GM10266 (cell line): ENCODE results near the gene KLRC2.
"Not testable (repeated sequence)": the region's sequence is repeated elsewhere in the genome, so short reads cannot be mapped to it uniquely, and the experiment has no call there.

Source experiments
- DNase-seq: peaks from one replicate; pipeline ENCODE4 v3.0.0; 2012; ENCODE audit errors: extremely low spot score
- TF ChIP-seq, protein P1 (sequence below): IDR thresholded peaks from 2 replicates; pipeline ENCODE4 v1.5.1; 2012; ENCODE audit warnings: mild to moderate bottlenecking, low read depth; ENCODE audit not compliant: control insufficient read depth, insufficient read depth; ENCODE audit errors: missing control alignments

The KLRC2 gene

DNA sequence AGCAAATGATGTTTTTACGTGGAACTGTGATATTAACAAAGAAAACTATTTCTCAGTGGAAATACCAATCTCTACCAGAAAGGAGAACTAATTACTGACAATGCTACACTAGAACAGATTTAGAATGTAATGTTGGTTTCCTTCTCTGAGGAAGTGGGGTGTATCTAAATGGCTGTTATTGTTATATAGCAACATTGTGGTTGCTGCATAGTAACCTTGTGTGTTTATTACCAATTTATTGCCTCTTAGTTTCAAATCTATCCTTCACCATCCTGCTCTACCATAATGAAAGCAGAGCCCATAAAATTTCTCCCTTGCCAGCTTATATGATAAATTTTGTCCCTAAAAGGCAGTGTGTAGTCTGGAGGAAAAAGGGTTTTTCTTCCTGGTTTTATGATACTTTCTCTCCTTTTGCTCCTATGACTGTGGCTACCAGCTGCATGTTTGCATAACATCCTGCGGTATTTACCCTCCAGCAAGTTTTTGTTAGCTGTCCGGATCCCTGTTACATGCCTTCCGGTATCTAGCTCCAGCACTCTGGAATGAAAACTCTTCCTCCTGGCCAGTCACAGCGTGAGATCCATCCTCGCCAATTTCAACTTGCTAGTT lies 40.3 kb downstream of the KLRC2 start:
- TF ChIP-seq, protein P1, sequence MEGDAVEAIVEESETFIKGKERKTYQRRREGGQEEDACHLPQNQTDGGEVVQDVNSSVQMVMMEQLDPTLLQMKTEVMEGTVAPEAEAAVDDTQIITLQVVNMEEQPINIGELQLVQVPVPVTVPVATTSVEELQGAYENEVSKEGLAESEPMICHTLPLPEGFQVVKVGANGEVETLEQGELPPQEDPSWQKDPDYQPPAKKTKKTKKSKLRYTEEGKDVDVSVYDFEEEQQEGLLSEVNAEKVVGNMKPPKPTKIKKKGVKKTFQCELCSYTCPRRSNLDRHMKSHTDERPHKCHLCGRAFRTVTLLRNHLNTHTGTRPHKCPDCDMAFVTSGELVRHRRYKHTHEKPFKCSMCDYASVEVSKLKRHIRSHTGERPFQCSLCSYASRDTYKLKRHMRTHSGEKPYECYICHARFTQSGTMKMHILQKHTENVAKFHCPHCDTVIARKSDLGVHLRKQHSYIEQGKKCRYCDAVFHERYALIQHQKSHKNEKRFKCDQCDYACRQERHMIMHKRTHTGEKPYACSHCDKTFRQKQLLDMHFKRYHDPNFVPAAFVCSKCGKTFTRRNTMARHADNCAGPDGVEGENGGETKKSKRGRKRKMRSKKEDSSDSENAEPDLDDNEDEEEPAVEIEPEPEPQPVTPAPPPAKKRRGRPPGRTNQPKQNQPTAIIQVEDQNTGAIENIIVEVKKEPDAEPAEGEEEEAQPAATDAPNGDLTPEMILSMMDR: no peak
- peak; percentile 24 for DNase-seq

DNA sequence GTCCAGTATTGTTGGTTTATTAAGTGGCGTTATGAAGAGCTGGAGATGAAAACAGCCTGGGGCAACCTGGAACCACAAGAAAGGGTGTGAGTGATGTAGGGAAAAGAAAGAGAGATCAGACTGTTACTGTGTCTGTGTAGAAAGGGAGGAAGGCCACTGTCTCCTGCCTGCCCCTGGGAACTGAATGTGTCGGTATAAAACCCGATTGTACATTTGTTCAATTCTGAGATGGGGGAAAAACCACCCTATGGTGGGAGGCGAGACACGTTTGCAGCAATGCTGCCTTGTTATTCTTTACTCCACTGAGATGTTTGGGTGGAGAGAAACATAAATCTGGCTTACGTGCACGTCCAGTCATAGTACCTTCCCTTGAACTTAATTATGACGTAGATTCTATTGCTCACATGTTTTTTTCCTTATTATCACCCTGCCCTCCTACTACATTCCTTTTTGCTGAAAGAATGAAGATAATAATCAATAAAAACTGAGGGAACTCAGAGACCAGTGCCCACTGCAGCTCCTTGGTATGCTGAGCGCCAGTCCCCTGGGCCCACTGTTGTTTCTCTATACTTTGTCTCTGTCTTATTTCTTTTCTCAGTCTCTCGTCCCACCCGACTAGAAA lies 41.2 kb downstream of the KLRC2 start:
- DNase-seq: not testable (repeated sequence)

GRCh38 chr12:10393291-10393690 lies 42.5 kb downstream of the KLRC2 start:
- DNase-seq: no peak
- TF ChIP-seq, protein P1: no peak

DNA sequence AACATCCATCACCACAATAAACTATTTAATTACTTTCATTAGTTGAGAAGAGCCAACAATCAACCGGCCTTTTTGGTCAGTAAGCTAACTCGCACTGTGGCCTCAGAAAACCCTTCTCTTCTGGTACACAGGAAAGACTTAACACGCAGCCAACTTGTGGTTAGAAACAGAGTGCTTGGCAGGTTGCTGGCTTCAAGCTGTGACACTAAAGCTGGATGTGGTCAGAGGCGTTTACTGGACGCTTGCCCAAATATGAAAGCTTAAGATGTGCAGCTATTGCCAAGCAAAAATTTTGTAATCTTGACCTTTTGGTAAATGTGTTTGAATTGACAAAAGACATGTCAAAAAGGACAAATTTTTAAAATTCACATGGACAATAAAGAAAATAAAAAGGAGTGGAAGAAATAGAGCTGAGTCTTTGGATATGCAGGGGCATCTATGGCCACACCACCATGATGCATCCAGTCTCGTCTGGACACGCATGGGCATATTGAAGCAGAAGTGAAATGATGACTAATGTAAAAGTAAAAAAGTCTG lies 43.3 kb downstream of the KLRC2 start:
- DNase-seq: peak; percentile 18
- TF ChIP-seq, protein P1: no peak

DNA sequence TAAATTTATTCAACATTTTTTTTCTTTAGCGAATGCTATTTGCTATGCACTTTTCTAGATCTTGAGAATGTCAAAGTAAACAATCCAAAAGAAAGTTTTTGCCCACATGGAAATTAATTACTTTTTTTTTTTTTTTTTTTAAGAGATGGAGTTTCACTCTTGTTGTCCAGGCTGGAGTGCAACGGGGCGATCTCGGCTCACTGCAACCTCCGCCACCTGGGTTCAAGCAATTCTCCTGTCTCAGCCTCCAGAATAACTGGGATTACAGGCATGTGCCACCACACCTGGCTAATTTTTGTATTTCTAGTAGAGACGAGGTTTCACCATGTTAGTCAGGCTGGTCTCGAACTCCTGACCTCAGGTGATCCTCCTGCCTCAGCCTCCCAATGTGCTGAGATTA lies 44.8 kb downstream of the KLRC2 start:
- not testable (repeated sequence) for DNase-seq

DNA sequence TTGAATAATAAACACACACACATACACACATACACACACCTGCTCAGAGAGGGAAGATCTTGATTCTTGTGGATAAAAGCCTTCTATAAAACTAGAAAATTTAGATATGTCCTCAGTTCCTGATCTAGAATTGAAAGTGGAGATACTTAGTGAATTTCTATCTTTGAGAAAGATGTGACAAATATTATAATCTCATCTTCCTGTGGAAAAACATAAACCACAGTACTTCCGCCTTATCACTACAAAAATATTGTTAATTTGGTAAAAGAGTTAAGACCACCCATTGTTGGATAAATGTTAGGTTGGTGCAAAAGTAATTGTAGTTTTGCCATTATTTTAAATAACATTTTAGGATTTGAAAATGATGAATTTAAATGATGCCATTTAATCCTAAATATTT lies 45.9 kb downstream of the KLRC2 start, which contains the start of gene KLRK1:
KLRK1 (minus strand) TSS at position 138 of the 400 bp plus-strand sequence. CDS start 1,231 bp downstream, outside the sequence.
- DNase-seq: no peak
- TF ChIP-seq, protein P1: no peak

DNA sequence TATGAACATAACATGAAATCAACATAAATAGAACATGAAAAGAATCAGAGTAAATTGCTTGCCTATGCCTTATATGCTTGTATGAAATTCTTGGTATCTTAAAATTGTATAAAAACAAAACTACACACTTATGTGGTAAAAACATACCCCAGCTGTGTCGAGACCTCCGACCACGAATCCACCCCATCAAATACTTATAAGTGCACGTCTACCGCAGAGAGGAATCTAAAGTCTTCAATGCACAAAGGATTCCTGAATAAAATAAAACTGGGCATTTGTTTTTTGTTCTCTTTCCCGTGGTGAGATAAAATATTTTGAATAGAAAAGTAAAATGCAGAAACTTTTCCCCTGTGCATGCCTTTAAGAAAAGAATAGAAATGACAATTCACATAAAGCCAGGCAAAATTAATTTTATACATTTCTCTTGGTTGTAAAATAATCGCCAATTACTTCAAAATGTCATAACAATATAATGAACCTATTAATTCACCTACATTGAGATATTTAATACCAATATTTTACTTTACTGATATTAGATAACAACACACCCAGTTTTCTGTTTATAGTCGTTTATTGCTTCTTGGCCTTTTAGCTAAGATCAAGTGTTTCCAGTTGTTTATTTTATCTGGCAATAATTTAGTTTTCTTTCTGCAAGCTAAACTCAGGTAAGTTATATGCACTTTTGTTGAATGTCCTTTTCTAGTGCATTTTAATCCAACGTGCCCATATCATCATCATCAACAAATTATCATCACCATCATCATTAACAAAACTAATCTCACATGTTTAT lies 47.0 kb downstream of the KLRC2 start:
- DNase-seq: no peak
- TF ChIP-seq, protein P1: no peak

DNA sequence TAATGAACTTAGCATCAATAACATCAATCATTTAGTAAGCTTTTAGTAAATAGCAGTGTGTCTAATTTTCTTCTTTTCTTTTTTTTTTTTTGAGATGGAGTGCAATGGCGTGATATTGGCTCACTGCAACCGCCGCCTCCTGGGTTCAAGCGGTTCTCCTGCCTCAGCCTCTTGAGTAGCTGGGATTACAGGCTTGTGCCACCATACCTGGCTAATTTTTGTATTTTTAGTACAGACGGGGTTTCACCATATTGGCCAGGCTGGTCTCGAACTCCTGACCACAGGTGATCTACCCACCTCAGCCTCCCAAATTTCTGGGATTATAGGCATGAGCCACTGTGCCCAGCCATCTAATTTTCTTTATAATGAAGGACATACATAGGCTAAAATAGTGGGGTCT lies 48.3 kb downstream of the KLRC2 start:
- DNase-seq: not testable (repeated sequence)
